Measurements from ENCODE around the gene BEAN1. TPM values are rescaled to one million over a fixed set of nuclear protein-coding genes. Genes with fewer than 3 reads are reported as not detected.

The BEAN1 gene
- polyA plus RNA-seq, 1 donor from 2014 or later = 0.16 TPM

DNA sequence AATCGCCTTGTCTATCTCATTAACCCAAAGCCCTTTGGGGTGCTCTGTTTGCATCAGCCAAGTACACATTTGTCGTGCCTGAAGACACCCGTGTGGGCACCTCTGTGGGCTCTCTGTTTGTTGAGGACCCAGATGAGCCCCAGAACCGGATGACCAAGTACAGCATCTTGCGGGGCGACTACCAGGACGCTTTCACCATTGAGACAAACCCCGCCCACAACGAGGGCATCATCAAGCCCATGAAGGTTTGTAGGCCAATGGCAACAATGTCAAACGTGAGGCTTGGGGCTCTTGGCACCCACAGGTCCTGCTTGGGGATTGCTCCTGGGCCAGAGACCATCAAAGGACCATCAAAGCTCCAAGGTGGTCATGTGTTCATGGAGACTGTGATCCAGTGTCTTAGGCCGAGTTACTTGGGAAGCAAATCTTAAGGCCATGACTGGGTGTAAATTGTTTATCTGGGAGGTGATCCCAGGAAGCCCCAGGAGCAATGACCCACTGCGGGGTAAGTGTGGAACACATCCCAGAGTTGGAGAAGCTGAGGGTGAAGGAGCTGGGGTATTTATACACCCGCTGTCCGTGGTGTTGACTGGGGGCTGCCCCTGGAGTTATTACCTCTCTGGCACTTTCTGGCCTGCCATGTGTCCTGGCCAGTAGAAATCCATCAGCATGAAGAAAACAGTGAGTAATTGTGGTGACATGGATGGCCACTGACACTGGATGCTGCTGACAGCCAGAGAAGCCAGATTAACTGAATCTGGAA lies 36.6 kb upstream of the BEAN1 start:
- Histone ChIP-seq H3K27ac (ENCODE audit: low read length) (no peak overlapping the region), H3K9ac (ENCODE audit: low read length) (no peak overlapping the region), H3K9me2 (ENCODE audit: insufficient read depth, low read length) (no peaks in the 10 kb centered on the region), H3K4me2 (ENCODE audit: low read length) (no peak overlapping the region), H4K20me1 (ENCODE audit: insufficient read depth) (no peaks in the 10 kb centered on the region), H3K4me3 (ENCODE audit: low read length) (no peak overlapping the region), H3K27me3 (ENCODE audit: insufficient read depth, low read depth, low read length) (no peaks in the 10 kb centered on the region), H2AFZ (ENCODE audit: low read depth, low read length) (no peak overlapping the region), H3F3A (ENCODE audit: insufficient read depth, low read length, poor library complexity, severe bottlenecking) (no peaks in the 10 kb centered on the region), H3K79me2 (replicated peaks; ENCODE audit: insufficient read depth, low read length) (no peaks in the 10 kb centered on the region), H3K36me3 (ENCODE audit: insufficient read depth, low read length) (no peaks in the 10 kb centered on the region), H3K9me3 (ENCODE audit: low read length) (no peaks in the 10 kb centered on the region)
- TF ChIP-seq TAF1 (IDR thresholded peaks at IDR 0.05; ENCODE audit: low read depth) (no peak), CTCF (IDR thresholded peaks at IDR 0.05; ENCODE audit: poor library complexity, severe bottlenecking) (no peak), MXI1 (conservative IDR thresholded peaks at IDR 0.05; ENCODE audit: poor library complexity, severe bottlenecking) (no peak), SMC3 (conservative IDR thresholded peaks at IDR 0.05; ENCODE audit: poor library complexity) (no peak), RAD21 (conservative IDR thresholded peaks at IDR 0.05) (no peak), POLR2AphosphoS5 (IDR thresholded peaks at IDR 0.05) (no peak), EP300 (conservative IDR thresholded peaks at IDR 0.05; ENCODE audit: poor library complexity, severe bottlenecking) (no peak), EZH2 (IDR thresholded peaks at IDR 0.05; ENCODE audit: borderline replicate concordance, insufficient read depth, low read length, poor library complexity, severe bottlenecking) (no peak)
- TF ChIP-seq, protein P1, sequence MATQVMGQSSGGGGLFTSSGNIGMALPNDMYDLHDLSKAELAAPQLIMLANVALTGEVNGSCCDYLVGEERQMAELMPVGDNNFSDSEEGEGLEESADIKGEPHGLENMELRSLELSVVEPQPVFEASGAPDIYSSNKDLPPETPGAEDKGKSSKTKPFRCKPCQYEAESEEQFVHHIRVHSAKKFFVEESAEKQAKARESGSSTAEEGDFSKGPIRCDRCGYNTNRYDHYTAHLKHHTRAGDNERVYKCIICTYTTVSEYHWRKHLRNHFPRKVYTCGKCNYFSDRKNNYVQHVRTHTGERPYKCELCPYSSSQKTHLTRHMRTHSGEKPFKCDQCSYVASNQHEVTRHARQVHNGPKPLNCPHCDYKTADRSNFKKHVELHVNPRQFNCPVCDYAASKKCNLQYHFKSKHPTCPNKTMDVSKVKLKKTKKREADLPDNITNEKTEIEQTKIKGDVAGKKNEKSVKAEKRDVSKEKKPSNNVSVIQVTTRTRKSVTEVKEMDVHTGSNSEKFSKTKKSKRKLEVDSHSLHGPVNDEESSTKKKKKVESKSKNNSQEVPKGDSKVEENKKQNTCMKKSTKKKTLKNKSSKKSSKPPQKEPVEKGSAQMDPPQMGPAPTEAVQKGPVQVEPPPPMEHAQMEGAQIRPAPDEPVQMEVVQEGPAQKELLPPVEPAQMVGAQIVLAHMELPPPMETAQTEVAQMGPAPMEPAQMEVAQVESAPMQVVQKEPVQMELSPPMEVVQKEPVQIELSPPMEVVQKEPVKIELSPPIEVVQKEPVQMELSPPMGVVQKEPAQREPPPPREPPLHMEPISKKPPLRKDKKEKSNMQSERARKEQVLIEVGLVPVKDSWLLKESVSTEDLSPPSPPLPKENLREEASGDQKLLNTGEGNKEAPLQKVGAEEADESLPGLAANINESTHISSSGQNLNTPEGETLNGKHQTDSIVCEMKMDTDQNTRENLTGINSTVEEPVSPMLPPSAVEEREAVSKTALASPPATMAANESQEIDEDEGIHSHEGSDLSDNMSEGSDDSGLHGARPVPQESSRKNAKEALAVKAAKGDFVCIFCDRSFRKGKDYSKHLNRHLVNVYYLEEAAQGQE (IDR thresholded peaks at IDR 0.05; ENCODE audit: borderline replicate concordance) = no peak

DNA sequence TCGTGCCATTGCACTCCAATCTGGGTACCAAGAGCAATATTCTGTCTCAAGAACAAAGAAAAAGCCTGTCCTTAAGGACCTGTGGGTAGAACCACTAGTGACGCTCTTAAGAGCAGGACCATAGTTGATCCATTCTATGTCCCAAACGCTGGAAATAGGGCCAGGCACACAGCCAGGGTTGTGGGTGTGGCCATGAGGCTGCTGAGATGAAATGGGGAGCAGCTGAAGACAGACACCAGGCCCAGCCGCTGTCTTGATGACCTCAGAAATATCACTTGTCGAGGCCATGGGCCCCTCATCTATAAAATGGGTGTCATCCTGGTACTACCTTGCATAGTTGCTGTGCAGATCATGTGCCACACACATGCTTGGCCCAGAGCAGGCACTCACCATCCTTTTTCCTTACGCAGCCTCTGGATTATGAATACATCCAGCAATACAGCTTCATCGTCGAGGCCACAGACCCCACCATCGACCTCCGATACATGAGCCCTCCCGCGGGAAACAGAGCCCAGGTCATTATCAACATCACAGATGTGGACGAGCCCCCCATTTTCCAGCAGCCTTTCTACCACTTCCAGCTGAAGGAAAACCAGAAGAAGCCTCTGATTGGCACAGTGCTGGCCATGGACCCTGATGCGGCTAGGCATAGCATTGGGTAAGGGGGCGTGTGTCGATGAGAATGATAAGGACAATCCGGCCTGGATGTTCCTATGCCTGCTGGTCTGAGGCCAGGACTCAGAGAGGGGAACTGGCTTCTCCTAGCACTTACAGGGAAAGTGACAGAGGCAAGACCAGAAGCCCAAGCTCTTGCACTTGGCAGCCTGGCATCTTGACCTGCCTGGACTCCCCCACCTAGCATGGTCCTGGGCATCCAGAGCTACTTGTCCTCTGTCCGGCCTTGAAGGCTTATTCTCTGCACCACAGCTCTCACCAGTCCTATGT lies 35.1 kb upstream of the BEAN1 start:
- Histone ChIP-seq H3K9ac (ENCODE audit: low read length) (no peak overlapping the region), H3F3A (ENCODE audit: insufficient read depth, low read length, poor library complexity, severe bottlenecking) (no peaks in the 10 kb centered on the region), H3K27me3 (ENCODE audit: insufficient read depth, low read depth, low read length) (no peaks in the 10 kb centered on the region), H2AFZ (ENCODE audit: low read depth, low read length) (no peak overlapping the region), H4K20me1 (ENCODE audit: insufficient read depth) (no peaks in the 10 kb centered on the region), H3K79me2 (replicated peaks; ENCODE audit: insufficient read depth, low read length) (no peaks in the 10 kb centered on the region), H3K27ac (ENCODE audit: low read length) (no peak overlapping the region), H3K9me3 (ENCODE audit: low read length) (no peaks in the 10 kb centered on the region), H3K4me3 (ENCODE audit: low read length) (no peak overlapping the region), H3K9me2 (ENCODE audit: insufficient read depth, low read length) (no peaks in the 10 kb centered on the region), H3K4me2 (ENCODE audit: low read length) (no peak overlapping the region), H3K36me3 (ENCODE audit: insufficient read depth, low read length) (no peaks in the 10 kb centered on the region)
- no peak for TF ChIP-seq EP300 (conservative IDR thresholded peaks at IDR 0.05; ENCODE audit: poor library complexity, severe bottlenecking)
- no peak for TF ChIP-seq POLR2AphosphoS5 (IDR thresholded peaks at IDR 0.05)
- no peak for TF ChIP-seq CTCF (IDR thresholded peaks at IDR 0.05; ENCODE audit: poor library complexity, severe bottlenecking)
- no peak for TF ChIP-seq EZH2 (IDR thresholded peaks at IDR 0.05; ENCODE audit: borderline replicate concordance, insufficient read depth, low read length, poor library complexity, severe bottlenecking)
- TF ChIP-seq, protein P1 (IDR thresholded peaks at IDR 0.05; ENCODE audit: borderline replicate concordance) = no peak
- no peak for TF ChIP-seq RAD21 (conservative IDR thresholded peaks at IDR 0.05)
- no peak for TF ChIP-seq SMC3 (conservative IDR thresholded peaks at IDR 0.05; ENCODE audit: poor library complexity)
- TF ChIP-seq TAF1 (IDR thresholded peaks at IDR 0.05; ENCODE audit: low read depth) = no peak
